ENCODE results near the gene SUSD1. TPM values are rescaled to one million over a fixed set of nuclear protein-coding genes. Genes with fewer than 3 reads are reported as not detected.

The SUSD1 gene
- total and polyA plus RNA-seq, 2 of the 13 experiments (the other 11 are each of a cell fraction or from before 2014, with no cell fraction given), result 25.9 to 32.3 TPM

DNA sequence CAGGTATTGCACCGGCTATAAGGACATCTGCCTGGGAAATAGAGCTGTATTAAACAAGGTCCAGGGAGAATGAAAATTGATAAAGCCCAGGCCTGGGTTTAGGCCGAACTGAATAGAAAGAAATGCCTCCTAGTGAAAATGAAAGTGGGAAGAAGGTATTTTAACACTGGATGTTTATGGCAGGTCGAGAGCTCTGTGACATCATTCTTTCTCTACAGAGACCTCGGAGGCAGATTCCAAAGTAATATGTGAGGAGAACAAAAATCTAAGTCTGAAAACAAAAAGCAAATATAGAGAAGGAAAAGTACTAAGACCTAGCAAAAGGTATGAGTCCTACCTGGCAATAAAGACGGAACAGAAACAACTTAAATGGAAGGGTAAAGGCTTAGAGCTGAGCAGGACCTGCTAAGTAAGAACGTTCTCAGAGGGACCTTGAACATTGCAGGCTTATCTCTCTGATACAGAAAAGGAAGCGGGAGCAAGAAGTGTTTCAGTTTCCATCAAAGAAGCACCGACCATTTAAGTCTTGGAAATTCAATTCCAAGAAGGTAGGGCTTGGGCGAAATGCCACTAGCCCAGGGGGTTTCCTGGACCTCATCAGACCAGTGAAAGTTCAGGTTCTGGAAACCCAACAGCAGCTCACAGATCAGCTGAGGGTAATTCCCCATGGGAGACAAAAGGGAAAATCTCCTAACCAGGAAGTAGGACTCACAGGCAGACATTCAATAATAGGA, 80.0 kb downstream of the SUSD1 start (continued):
- TF ChIP-seq, protein P1, sequence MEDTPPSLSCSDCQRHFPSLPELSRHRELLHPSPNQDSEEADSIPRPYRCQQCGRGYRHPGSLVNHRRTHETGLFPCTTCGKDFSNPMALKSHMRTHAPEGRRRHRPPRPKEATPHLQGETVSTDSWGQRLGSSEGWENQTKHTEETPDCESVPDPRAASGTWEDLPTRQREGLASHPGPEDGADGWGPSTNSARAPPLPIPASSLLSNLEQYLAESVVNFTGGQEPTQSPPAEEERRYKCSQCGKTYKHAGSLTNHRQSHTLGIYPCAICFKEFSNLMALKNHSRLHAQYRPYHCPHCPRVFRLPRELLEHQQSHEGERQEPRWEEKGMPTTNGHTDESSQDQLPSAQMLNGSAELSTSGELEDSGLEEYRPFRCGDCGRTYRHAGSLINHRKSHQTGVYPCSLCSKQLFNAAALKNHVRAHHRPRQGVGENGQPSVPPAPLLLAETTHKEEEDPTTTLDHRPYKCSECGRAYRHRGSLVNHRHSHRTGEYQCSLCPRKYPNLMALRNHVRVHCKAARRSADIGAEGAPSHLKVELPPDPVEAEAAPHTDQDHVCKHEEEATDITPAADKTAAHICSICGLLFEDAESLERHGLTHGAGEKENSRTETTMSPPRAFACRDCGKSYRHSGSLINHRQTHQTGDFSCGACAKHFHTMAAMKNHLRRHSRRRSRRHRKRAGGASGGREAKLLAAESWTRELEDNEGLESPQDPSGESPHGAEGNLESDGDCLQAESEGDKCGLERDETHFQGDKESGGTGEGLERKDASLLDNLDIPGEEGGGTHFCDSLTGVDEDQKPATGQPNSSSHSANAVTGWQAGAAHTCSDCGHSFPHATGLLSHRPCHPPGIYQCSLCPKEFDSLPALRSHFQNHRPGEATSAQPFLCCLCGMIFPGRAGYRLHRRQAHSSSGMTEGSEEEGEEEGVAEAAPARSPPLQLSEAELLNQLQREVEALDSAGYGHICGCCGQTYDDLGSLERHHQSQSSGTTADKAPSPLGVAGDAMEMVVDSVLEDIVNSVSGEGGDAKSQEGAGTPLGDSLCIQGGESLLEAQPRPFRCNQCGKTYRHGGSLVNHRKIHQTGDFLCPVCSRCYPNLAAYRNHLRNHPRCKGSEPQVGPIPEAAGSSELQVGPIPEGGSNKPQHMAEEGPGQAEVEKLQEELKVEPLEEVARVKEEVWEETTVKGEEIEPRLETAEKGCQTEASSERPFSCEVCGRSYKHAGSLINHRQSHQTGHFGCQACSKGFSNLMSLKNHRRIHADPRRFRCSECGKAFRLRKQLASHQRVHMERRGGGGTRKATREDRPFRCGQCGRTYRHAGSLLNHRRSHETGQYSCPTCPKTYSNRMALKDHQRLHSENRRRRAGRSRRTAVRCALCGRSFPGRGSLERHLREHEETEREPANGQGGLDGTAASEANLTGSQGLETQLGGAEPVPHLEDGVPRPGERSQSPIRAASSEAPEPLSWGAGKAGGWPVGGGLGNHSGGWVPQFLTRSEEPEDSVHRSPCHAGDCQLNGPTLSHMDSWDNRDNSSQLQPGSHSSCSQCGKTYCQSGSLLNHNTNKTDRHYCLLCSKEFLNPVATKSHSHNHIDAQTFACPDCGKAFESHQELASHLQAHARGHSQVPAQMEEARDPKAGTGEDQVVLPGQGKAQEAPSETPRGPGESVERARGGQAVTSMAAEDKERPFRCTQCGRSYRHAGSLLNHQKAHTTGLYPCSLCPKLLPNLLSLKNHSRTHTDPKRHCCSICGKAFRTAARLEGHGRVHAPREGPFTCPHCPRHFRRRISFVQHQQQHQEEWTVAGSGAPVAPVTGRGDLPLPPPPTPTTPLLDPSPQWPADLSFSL (CRISPR knock-in tag; IDR thresholded peaks at IDR 0.05), result no peak

DNA sequence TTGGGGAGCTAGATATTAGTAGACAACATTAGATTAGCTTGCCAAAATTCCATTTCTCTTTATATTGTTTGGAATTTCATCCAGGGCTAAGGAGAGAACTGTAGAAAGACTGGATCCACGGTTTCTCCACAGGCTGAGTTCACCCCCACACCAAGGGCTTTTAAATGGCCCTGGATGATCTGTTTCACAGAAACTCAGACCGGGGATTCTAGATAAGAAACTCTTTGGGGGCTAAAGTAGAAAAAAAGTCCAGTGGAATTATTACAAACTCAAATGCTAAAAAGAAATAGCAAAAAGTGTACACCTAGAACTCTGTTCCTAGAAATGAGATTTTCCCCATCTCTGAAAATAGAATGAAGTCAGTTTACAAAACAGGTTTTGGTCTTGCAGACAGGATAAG, 80.9 kb downstream of the SUSD1 start:
- H3K36me3 ChIP-seq (replicated peaks in 1 of 2; ENCODE audit: control insufficient read depth in 1 of 2, insufficient read depth in 2 of 2, low read length in 2 of 2), result peaks cover 12 to 31% of the 10 kb centered on the region in 2 experiments; a peak in 4 of 5 replicates
- H2AFZ ChIP-seq (ENCODE audit: low read length), result no peak overlapping the region
- ChIA-PET POLR2A (no interaction called here), CTCF (ENCODE audit: low intra/inter-chr PET ratio, low total read pairs) (no interaction called here)
- H3K4me3 ChIP-seq (replicated peaks in 1 of 3; ENCODE audit: insufficient read depth in 1 of 3, low read depth in 2 of 3, low read length in 3 of 3), result no peak overlapping the region
- H3K4me2 ChIP-seq (ENCODE audit: low read depth, low read length), result no peak overlapping the region
- no peaks in the 10 kb centered on the region for H3K79me2 ChIP-seq (ENCODE audit: insufficient read depth, low read length)
- H3K27me3 ChIP-seq (ENCODE audit: control insufficient read depth in 1 of 2, insufficient read depth in 2 of 2, low read length in 2 of 2), result no peaks in the 10 kb centered on the region
- no peak overlapping the region for H3K9ac ChIP-seq (ENCODE audit: insufficient read depth, low read depth, low read length)
- WGBS (ENCODE audit: low lambda C conversion rate), result 94% methylated on average over 2 of the region's 2 CpGs
- no peaks in the 10 kb centered on the region for H3K9me3 ChIP-seq (ENCODE audit: low read length)
- FAIRE-seq, result no peak
- intact Hi-C loops (cut with micrococcal nuclease; ENCODE audit: unreplicated experiment), result no loop called here
- in situ Hi-C loops (cut with HindIII; ENCODE audit: extremely low pct_ligation_motif_present, low pct_unique_long_range_greater_than_20kb), result loop anchor here (25.0 kb wide), 1 partner anchor 618 kb away; the partner anchor contains the start of gene INIP
- H3K27ac ChIP-seq (ENCODE audit: extremely low read length, insufficient read depth, low read length), result no peak overlapping the region
- no peaks in the 10 kb centered on the region for H4K20me1 ChIP-seq (ENCODE audit: insufficient read depth, low read length)
- TF ChIP-seq POLR2A (IDR thresholded peaks at IDR 0.05; ENCODE audit: insufficient read depth in 1 of 2, low read depth in 2 of 2, low read length in 2 of 2) (no peak), SALL2 (CRISPR knock-in tag; IDR thresholded peaks at IDR 0.05) (no peak), HNRNPH1 (optimal IDR thresholded peaks at IDR 0.05; ENCODE audit: low read depth, low read length) (no peak), ZNF264 (CRISPR knock-in tag; IDR thresholded peaks at IDR 0.05) (no peak), GATA4 (IDR thresholded peaks at IDR 0.05; ENCODE audit: borderline replicate concordance, low read depth) (no peak), POLR2AphosphoS5 (IDR thresholded peaks at IDR 0.05; ENCODE audit: low read depth, low read length) (no peak), MEIS1 (CRISPR knock-in tag; IDR thresholded peaks at IDR 0.05; ENCODE audit: borderline replicate concordance) (no peak), ZSCAN9 (CRISPR knock-in tag; IDR thresholded peaks at IDR 0.05; ENCODE audit: borderline replicate concordance) (no peak), GABPA (IDR thresholded peaks at IDR 0.05; ENCODE audit: low read depth, low read length) (no peak), GABPA (CRISPR knock-in tag; IDR thresholded peaks at IDR 0.05; ENCODE audit: low read depth) (no peak), MIER3 (CRISPR knock-in tag; IDR thresholded peaks at IDR 0.05; ENCODE audit: borderline replicate concordance) (no peak), DPF2 (CRISPR knock-in tag; IDR thresholded peaks at IDR 0.05; ENCODE audit: borderline replicate concordance, low read depth) (no peak)
- TF ChIP-seq, protein P2, sequence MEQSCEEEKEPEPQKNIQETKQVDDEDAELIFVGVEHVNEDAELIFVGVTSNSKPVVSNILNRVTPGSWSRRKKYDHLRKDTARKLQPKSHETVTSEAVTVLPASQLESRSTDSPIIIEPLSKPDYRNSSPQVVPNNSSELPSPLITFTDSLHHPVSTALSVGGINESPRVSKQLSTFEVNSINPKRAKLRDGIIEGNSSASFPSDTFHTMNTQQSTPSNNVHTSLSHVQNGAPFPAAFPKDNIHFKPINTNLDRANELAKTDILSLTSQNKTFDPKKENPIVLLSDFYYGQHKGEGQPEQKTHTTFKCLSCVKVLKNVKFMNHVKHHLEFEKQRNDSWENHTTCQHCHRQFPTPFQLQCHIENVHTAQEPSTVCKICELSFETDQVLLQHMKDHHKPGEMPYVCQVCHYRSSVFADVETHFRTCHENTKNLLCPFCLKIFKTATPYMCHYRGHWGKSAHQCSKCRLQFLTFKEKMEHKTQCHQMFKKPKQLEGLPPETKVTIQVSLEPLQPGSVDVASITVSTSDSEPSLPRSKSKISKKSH (CRISPR knock-in tag; IDR thresholded peaks at IDR 0.05; ENCODE audit: borderline replicate concordance), result no peak
- TF ChIP-seq, protein P3, sequence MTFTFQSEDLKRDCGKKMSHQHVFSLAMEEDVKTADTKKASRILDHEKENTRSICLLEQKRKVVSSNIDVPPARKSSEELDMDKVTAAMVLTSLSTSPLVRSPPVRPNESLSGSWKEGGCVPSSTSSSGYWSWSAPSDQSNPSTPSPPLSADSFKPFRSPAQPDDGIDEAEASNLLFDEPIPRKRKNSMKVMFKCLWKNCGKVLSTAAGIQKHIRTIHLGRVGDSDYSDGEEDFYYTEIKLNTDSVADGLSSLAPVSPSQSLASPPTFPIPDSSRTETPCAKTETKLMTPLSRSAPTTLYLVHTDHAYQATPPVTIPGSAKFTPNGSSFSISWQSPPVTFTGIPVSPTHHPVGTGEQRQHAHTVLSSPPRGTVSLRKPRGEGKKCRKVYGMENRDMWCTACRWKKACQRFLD (CRISPR knock-in tag; IDR thresholded peaks at IDR 0.05; ENCODE audit: borderline replicate concordance), result no peak
- H3K4me1 ChIP-seq (ENCODE audit: insufficient read depth, low read length), result no peaks in the 10 kb centered on the region
- BruUV-seq (replicated peaks), result no TSS peak
- no peak for DNase-seq (ENCODE audit: low spot score)
- no peak for ATAC-seq

Measured in HepG2 (cell line).